C1 segment of cervical spinal cord (tissue), 14 donors: ENCODE results near the gene HEATR1.
"Not testable (repeated sequence)": the region's sequence is repeated elsewhere in the genome, so short reads cannot be mapped to it uniquely, and the experiment has no call there.

Experiments used
- DNase-seq, 14 donors: peaks; one replicate each; lab custom pipeline; 2025; lab: John Stamatoyannopoulos, UW

The HEATR1 gene

GRCh38 chr1:236603991-236604904 is at the start of gene HEATR1:
HEATR1 (minus strand) TSS chr1:236604516; CDS start chr1:236604095, 421 bp downstream.
- peak; percentile 57 to 96 (median 92) for DNase-seq

- no peak for DNase-seq
Measured at GRCh38 chr1:236645016-236645680, 40.8 kb upstream of the HEATR1 start.

GRCh38 chr1:236642763-236643162 is 38.4 kb upstream of the HEATR1 start:
- no peak for DNase-seq

- peak in 1 of 14 donors; percentile 3 for DNase-seq
Measured at GRCh38 chr1:236639686-236640085, 35.4 kb upstream of the HEATR1 start.

GRCh38 chr1:236638945-236639344 is 34.6 kb upstream of the HEATR1 start:
- no peak for DNase-seq

GRCh38 chr1:236636017-236636416 is 31.7 kb upstream of the HEATR1 start:
- DNase-seq = no peak

- DNase-seq = no peak
Measured at GRCh38 chr1:236627727-236628408, 23.6 kb upstream of the HEATR1 start.

- DNase-seq = no peak
Measured at GRCh38 chr1:236623371-236624166, 19.3 kb upstream of the HEATR1 start.

GRCh38 chr1:236622407-236622806 is 18.1 kb upstream of the HEATR1 start:
- DNase-seq = no peak

GRCh38 chr1:236619398-236619797 is 15.1 kb upstream of the HEATR1 start:
- DNase-seq = no peak

GRCh38 chr1:236618507-236618906 is 14.2 kb upstream of the HEATR1 start:
- no peak for DNase-seq

- DNase-seq = no peak
Measured at GRCh38 chr1:236615399-236616148, 11.3 kb upstream of the HEATR1 start.

- no peak for DNase-seq
Measured at GRCh38 chr1:236612349-236612748, 8.0 kb upstream of the HEATR1 start.

GRCh38 chr1:236608930-236609726 is 4.8 kb upstream of the HEATR1 start:
- DNase-seq = peak in 6 of 14 donors; percentile 2 to 48 (median 8)

GRCh38 chr1:236607597-236607996 is 3.3 kb upstream of the HEATR1 start:
- not testable (repeated sequence) for DNase-seq

- DNase-seq = peak in 1 of 14 donors; percentile 35
Measured at GRCh38 chr1:236604905-236605806, 840 bp upstream of the HEATR1 start.

GRCh38 chr1:236602171-236602570 is 2.1 kb downstream of the HEATR1 start:
- DNase-seq = no peak

- no peak for DNase-seq
Measured at GRCh38 chr1:236590553-236591150, 13.7 kb downstream of the HEATR1 start.
